ENCODE data around the gene KRTCAP2. TPM values are rescaled to one million over a fixed set of nuclear protein-coding genes. Genes with fewer than 3 reads are reported as not detected.

Gene KRTCAP2
- total RNA-seq, 4 donors from 2014 or later: 102 to 167 (median 146) TPM

DNA sequence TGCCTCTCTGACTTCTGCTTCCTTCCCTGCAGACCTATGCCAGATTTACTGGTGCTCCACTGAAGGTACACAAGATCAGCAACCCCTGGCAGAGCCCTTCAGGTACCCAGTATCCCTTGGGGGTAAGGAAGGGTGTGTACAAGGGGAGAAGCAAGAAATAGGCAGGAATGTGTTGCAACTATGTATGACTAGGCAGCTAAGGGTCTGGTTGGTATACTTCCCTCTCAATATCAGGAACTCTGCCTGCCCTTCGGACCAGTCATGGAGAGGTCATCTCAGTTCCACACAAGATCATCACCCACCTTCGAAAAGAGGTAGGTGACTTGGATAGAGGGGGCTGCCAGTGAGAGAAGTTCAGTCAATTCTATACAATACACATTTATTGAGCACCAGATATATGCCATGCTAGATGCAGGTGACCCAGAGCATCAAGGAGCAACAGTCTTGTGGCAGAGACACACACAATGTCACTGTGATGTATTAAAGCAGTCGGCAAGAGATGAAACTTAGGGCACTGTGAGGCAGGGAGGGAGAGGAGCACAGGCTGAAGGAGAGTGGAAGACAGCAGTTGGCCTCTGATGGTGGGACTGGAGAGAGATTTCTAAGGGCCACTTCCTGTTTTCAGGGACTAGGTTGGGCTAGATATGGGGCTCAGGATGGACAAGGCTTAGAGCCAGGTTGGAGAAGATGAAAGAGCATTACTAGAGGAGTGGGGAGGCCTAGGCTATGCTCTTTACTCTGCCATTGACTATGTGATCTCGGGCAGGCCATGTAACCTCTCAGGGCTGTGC is 37.4 kb upstream of the KRTCAP2 start:
- no peaks in the 10 kb centered on the region for H3K9me3 ChIP-seq
- peaks cover 0 to 32% (median 0%) of the 10 kb centered on the region in 3 donors for H3K36me3 ChIP-seq
- TF ChIP-seq POLR2A (IDR thresholded peaks at IDR 0.05): no peak
- TF ChIP-seq, protein P1, sequence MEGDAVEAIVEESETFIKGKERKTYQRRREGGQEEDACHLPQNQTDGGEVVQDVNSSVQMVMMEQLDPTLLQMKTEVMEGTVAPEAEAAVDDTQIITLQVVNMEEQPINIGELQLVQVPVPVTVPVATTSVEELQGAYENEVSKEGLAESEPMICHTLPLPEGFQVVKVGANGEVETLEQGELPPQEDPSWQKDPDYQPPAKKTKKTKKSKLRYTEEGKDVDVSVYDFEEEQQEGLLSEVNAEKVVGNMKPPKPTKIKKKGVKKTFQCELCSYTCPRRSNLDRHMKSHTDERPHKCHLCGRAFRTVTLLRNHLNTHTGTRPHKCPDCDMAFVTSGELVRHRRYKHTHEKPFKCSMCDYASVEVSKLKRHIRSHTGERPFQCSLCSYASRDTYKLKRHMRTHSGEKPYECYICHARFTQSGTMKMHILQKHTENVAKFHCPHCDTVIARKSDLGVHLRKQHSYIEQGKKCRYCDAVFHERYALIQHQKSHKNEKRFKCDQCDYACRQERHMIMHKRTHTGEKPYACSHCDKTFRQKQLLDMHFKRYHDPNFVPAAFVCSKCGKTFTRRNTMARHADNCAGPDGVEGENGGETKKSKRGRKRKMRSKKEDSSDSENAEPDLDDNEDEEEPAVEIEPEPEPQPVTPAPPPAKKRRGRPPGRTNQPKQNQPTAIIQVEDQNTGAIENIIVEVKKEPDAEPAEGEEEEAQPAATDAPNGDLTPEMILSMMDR (IDR thresholded peaks at IDR 0.05): no peak
- TF ChIP-seq EP300 (IDR thresholded peaks at IDR 0.05): no peak
- peaks cover 0 to 42% (median 23%) of the 10 kb centered on the region in 4 donors for H3K4me1 ChIP-seq
- H3K27me3 ChIP-seq: no peaks in the 10 kb centered on the region
- WGBS, 2 donors: 79 to 82% methylated on average over 4 of the region's 4 CpGs
- no peak for DNase-seq (ENCODE audit: low spot score in 2 of 2)
- no peak overlapping the region for H3K4me3 ChIP-seq
- H3K27ac ChIP-seq: peak overlapping the region in 1 of 4 donors; percentile 100

DNA sequence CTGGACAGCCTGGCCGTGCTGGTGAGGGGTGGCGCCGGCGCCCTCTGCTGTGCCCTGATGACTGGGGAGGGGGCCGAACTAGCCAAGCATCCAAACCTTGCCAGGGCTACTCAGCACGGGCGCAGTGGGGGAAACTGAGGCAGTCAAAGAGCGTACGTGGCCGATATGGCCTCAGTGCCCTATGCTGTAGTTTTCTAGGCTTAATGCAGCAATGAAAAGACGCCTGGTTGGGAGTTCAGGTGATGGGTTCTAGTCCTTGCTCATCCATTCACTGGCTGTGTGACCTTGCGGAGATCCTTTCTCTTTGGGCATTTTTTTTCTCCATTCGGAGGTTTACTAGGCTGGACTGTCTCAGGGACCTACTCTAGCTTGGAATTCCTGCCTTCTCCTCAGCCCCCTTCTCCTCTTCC is 36.2 kb upstream of the KRTCAP2 start:
- TF ChIP-seq EP300 (IDR thresholded peaks at IDR 0.05) (no peak), POLR2A (IDR thresholded peaks at IDR 0.05) (no peak)
- TF ChIP-seq, protein P1 (IDR thresholded peaks at IDR 0.05): no peak
- H3K27ac ChIP-seq: peak overlapping the region; percentile 97 to 100 (median 100)
- no peaks in the 10 kb centered on the region for H3K27me3 ChIP-seq
- H3K9me3 ChIP-seq: no peaks in the 10 kb centered on the region
- H3K4me3 ChIP-seq: peak overlapping the region; percentile 69 to 97 (median 86)
- peaks cover 0 to 46% (median 23%) of the 10 kb centered on the region in 4 donors for H3K4me1 ChIP-seq
- DNase-seq (ENCODE audit: low spot score in 2 of 2): no peak
- peaks cover 0 to 31% (median 5%) of the 10 kb centered on the region in 3 donors for H3K36me3 ChIP-seq
- WGBS, 2 donors: 3 to 6% methylated on average over 9 to 13 of the region's 13 CpGs

DNA sequence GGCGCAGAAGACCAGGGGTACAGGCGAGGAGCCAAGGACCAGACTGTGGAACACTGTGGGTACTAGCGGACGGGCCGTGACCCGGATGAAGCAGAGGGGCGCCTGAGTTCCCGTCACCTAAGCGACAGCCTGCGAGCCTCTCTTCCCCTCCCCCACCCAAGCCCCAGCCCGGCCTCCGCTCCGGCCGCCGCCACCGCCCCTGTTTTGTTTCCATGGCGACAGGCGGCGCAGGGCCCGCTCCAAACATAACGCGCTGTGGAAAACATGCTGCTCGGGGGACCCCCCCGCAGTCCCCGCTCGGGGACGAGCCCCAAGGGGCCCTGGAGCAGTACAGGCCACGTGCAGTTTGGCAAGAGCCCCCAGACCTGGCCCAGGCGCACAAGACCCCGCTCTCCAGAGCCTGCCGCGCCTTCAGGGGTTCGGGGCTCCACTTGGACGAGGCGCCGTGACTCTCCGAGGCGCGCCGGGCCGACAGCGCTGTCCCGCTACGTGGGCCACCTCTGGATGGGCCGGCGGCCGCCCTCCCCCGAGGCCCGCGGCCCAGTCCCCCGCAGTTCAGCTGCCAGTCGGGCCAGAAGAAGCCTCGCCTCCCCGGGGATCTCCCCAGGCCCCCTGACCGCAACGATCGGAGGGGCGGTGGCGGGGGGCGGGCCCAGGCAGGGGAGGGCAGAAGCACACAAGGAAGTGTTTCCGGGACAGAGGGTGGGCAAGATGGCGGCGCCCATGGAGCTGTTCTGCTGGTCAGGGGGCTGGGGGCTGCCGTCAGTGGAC is 35.6 kb upstream of the KRTCAP2 start, which contains the start of gene MTX1:
MTX1 (plus strand) TSS at position 155 of the 771 bp plus-strand sequence; CDS start at position 265, 110 bp downstream.
- DNase-seq (ENCODE audit: low spot score in 2 of 2): peak; percentile 84 to 86
- peaks cover 0 to 46% (median 23%) of the 10 kb centered on the region in 4 donors for H3K4me1 ChIP-seq
- TF ChIP-seq, protein P1 (IDR thresholded peaks at IDR 0.05): peak in 1 of 5 experiments; percentile 46
- TF ChIP-seq EP300 (IDR thresholded peaks at IDR 0.05) (peak; percentile 73 to 90), POLR2A (IDR thresholded peaks at IDR 0.05) (peak; percentile 4 to 64)
- peak within 1 kb of the TSS; percentile 97 to 100 (median 100) for H3K27ac ChIP-seq
- no peaks in the 10 kb centered on the region for H3K9me3 ChIP-seq
- no peaks in the 10 kb centered on the region for H3K27me3 ChIP-seq
- WGBS, 2 donors: 0% methylated on average over 29 to 47 of the region's 64 CpGs
- H3K36me3 ChIP-seq: peaks cover 0 to 35% (median 5%) of the 10 kb centered on the region in 3 donors
- H3K4me3 ChIP-seq: peak within 1 kb of the TSS; percentile 69 to 97 (median 86)

DNA sequence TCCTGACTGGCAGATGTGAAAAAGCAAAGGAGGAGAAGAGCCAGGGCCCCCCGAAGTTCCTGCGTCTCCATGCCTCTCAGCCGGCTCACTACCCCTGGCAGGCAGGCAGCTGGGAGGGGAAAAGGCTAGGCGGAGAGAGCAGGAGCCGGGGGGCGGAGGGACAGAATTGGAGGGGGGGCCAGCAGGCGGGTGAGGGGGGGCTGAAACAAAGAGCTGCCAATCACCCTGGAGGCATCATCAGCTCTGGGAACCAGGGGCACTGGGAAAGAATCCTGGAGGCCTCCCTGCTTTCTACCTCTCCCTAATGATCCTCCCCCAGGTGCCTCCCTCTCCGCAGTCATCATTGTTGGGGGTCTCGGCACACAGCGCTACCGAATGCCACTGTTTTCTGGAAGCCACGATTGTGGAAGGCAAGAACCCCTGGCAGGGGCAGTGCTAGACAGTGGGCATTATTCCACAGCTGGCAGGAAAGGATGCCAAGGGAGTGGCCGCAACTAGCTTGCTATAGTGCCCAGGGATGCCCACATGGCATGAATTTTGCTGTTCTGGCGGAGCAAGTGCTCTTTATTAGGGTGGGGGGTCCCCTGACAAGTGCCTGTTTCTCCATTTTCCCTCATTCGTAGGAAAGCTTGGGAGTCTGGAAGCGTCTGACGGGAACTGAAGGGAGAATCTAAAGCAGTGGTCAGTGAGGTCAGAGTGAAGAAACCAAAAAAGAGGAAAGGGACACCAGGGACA is 34.9 kb upstream of the KRTCAP2 start, which contains the start of gene THBS3:
THBS3 (minus strand) TSS at position 92 of the 735 bp plus-strand sequence; CDS start at position 71, 21 bp downstream.
- TF ChIP-seq EP300 (IDR thresholded peaks at IDR 0.05) (no peak), POLR2A (IDR thresholded peaks at IDR 0.05) (no peak)
- TF ChIP-seq, protein P1 (IDR thresholded peaks at IDR 0.05): no peak
- peaks cover 0 to 43% (median 5%) of the 10 kb centered on the region in 3 donors for H3K36me3 ChIP-seq
- peak within 1 kb of the TSS; percentile 97 to 100 (median 100) for H3K27ac ChIP-seq
- peaks cover 0 to 46% (median 23%) of the 10 kb centered on the region in 4 donors for H3K4me1 ChIP-seq
- no peaks in the 10 kb centered on the region for H3K27me3 ChIP-seq
- WGBS, 2 donors: 2% methylated on average over 16 to 17 of the region's 17 CpGs
- no peaks in the 10 kb centered on the region for H3K9me3 ChIP-seq
- DNase-seq (ENCODE audit: low spot score in 2 of 2): no peak
- H3K4me3 ChIP-seq: peak within 1 kb of the TSS; percentile 69 to 97 (median 86)
